Measurements from ENCODE around the gene SAXO1. TPM values are rescaled to one million over a fixed set of nuclear protein-coding genes. Genes with fewer than 3 reads are reported as not detected.
"Not testable (repeated sequence)": the region's sequence is repeated elsewhere in the genome, so short reads cannot be mapped to it uniquely, and the experiment has no call there.

The SAXO1 gene
- total RNA-seq, 1 donor from 2014 or later: not detected

- TF ChIP-seq POLR2AphosphoS5 (IDR thresholded peaks at IDR 0.05; ENCODE audit: insufficient read depth in 1 of 2, low read depth in 1 of 2) (no peak), CTCF (IDR thresholded peaks at IDR 0.05) (no peak), POLR2A (IDR thresholded peaks at IDR 0.05) (no peak)
- H3K36me3 ChIP-seq: no peaks in the 10 kb centered on the region
- no peaks in the 10 kb centered on the region for H3K9me3 ChIP-seq
- H3K27ac ChIP-seq: no peak overlapping the region
- peaks cover 5% of the 10 kb centered on the region for H3K4me1 ChIP-seq
- H3K4me3 ChIP-seq: no peak overlapping the region
- DNase-seq (ENCODE audit: extremely low spot score in 2 of 2): no peak
- intact Hi-C loops (cut with DNase I): no loop called here
- H3K27me3 ChIP-seq: no peaks in the 10 kb centered on the region
Measured at GRCh38 chr9:19022206-19022605, 10.8 kb downstream of the SAXO1 start.

GRCh38 chr9:19021649-19022048 is 11.4 kb downstream of the SAXO1 start:
- H3K36me3 ChIP-seq; H3K9me3 ChIP-seq; intact Hi-C loops (cut with DNase I): not testable (repeated sequence)

GRCh38 chr9:19020886-19021455 is 12.0 kb downstream of the SAXO1 start:
- Histone ChIP-seq H3K36me3 (no peaks in the 10 kb centered on the region), H3K9me3 (no peaks in the 10 kb centered on the region), H3K27me3 (no peaks in the 10 kb centered on the region), H3K4me1 (peaks cover 5% of the 10 kb centered on the region), H3K27ac (no peak overlapping the region), H3K4me3 (no peak overlapping the region)
- TF ChIP-seq CTCF (IDR thresholded peaks at IDR 0.05): no peak
- TF ChIP-seq POLR2AphosphoS5 (IDR thresholded peaks at IDR 0.05; ENCODE audit: insufficient read depth in 1 of 2, low read depth in 1 of 2): no peak
- no peak for TF ChIP-seq POLR2A (IDR thresholded peaks at IDR 0.05)
- DNase-seq (ENCODE audit: extremely low spot score in 2 of 2): no peak
- intact Hi-C loops (cut with DNase I): no loop called here

More at GRCh38 chr9:19021649-19022048, 11.4 kb downstream of the SAXO1 start:
- H3K27ac ChIP-seq; DNase-seq (ENCODE audit: extremely low spot score in 2 of 2); H3K4me3 ChIP-seq; H3K27me3 ChIP-seq; H3K4me1 ChIP-seq: not testable (repeated sequence)

GRCh38 chr9:19018201-19018600 is 14.8 kb downstream of the SAXO1 start:
- Histone ChIP-seq H3K36me3 (no peaks in the 10 kb centered on the region), H3K27me3 (no peaks in the 10 kb centered on the region), H3K27ac (no peak overlapping the region), H3K4me1 (peaks cover 5% of the 10 kb centered on the region), H3K4me3 (no peak overlapping the region), H3K9me3 (no peaks in the 10 kb centered on the region)
- TF ChIP-seq CTCF (IDR thresholded peaks at IDR 0.05) (no peak), POLR2AphosphoS5 (IDR thresholded peaks at IDR 0.05; ENCODE audit: insufficient read depth in 1 of 2, low read depth in 1 of 2) (no peak), POLR2A (IDR thresholded peaks at IDR 0.05) (no peak)
- intact Hi-C loops (cut with DNase I): no loop called here
- DNase-seq (ENCODE audit: extremely low spot score in 2 of 2): no peak

- Histone ChIP-seq H3K4me1 (peaks cover 4% of the 10 kb centered on the region), H3K27ac (no peak overlapping the region), H3K36me3 (no peaks in the 10 kb centered on the region), H3K9me3 (no peaks in the 10 kb centered on the region), H3K4me3 (no peak overlapping the region), H3K27me3 (no peaks in the 10 kb centered on the region)
- DNase-seq (ENCODE audit: extremely low spot score in 2 of 2): no peak
- intact Hi-C loops (cut with DNase I): no loop called here
- no peak for TF ChIP-seq CTCF (IDR thresholded peaks at IDR 0.05)
- no peak for TF ChIP-seq POLR2AphosphoS5 (IDR thresholded peaks at IDR 0.05; ENCODE audit: insufficient read depth in 1 of 2, low read depth in 1 of 2)
- no peak for TF ChIP-seq POLR2A (IDR thresholded peaks at IDR 0.05)
Measured at GRCh38 chr9:19009391-19009965, 23.5 kb downstream of the SAXO1 start.

All from vagina (tissue), 2 donors.